Measurements from ENCODE around the gene C1RL. TPM values are rescaled to one million over a fixed set of nuclear protein-coding genes. Genes with fewer than 3 reads are reported as not detected.

Gene C1RL, protein sequence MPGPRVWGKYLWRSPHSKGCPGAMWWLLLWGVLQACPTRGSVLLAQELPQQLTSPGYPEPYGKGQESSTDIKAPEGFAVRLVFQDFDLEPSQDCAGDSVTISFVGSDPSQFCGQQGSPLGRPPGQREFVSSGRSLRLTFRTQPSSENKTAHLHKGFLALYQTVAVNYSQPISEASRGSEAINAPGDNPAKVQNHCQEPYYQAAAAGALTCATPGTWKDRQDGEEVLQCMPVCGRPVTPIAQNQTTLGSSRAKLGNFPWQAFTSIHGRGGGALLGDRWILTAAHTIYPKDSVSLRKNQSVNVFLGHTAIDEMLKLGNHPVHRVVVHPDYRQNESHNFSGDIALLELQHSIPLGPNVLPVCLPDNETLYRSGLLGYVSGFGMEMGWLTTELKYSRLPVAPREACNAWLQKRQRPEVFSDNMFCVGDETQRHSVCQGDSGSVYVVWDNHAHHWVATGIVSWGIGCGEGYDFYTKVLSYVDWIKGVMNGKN
- total RNA-seq (2022) (49.8 and 55.7 TPM in 2 replicates), Bru-seq, nascent RNA (percentile 89 among the genes with signal in this experiment), BruChase-seq, experiment 1, labeled RNA remaining after a 6-hour chase (percentile 93 among the genes with signal in this experiment), BruChase-seq, experiment 2, labeled RNA remaining after a 2-hour chase (percentile 93 among the genes with signal in this experiment)
- long read RNA-seq, partial matches to known transcripts, result 1 of 17 reads
- long read RNA-seq, other reads (novel, unspliced or antisense), result 9 of 17 reads

DNA sequence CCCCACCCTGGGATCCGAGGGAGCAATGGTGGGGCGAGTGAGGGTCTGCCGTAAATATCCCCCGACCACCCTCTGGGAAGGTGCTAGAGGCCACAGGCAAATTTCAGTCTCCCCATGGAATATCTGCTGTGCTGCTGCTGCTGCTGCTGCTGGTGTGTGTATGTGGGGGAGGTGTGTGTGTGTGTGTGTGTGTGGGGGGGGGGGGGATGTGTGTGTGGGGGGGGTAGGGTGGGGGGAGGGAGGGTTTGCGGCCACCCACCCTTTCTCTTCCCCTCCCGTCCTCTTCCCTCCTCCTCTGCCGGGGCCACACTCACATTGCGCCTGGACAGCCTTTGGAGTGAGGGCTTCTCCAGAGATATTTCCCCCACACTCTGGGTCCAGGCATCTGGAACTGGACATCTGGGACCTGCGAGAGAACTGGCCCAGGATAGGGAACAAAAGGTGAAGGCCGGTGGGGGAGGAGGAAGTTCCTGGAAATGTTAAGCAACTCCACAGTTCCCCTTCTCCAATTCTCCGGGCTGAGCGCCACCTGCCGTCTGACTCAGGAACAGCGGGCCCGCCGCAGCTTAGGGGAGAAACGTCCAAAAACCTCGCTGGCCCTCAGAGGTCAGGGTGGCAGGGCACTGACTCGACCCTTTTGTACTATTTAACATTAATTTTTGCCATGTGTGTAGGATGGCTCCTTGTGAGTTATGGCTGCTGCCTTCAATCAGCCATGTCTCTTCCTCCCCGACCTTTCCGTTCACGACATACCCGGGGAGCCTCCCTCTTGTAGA, at the start of gene C1RL:
TSS of gene C1RL (minus strand) at position 419 of the 776 bp plus-strand sequence. CDS start at position 385, 34 bp downstream.
- ChIA-PET POLR2A (interaction anchor here (0.6 to 3.6 kb wide), 29 partner anchors 10 to 240 kb away, joined by 3 to 71 read pairs (median 7); partner anchors contain the start of genes C12orf57, C1R, C1S and LPCAT3), CTCF (interaction anchor here (0.5 to 8.3 kb wide), 45 partner anchors 8 to 753 kb away, joined by 3 to 123 read pairs (median 5); partner anchors contain the start of genes C12orf57, C1R, C1S and LPCAT3)
- H3K4me3 Mint-ChIP-seq (ENCODE audit: unreplicated experiment), result peak within 1 kb of the TSS; percentile 95
- intact Hi-C loops (cut with micrococcal nuclease), result loop anchor here (1.0 to 5.0 kb wide), 5 partner anchors 17 to 184 kb away; partner anchors contain the start of genes C12orf57, C1R and C1S
- TSS peak; percentile 53 for BruUV-seq (replicated peaks)
- peaks cover 24% of the 10 kb centered on the region for H3K4me1 Mint-ChIP-seq (ENCODE audit: insufficient read depth, unreplicated experiment)
- H3K9me3 Mint-ChIP-seq (ENCODE audit: unreplicated experiment), result no peaks in the 10 kb centered on the region
- TF ChIP-seq CTCF (IDR thresholded peaks at IDR 0.05; ENCODE audit: unreplicated experiment), result peak; percentile 92
- DNase-seq (ENCODE audit: unreplicated experiment), result peak; percentile 95
- peaks cover 34% of the 10 kb centered on the region for H3K36me3 Mint-ChIP-seq (ENCODE audit: insufficient read depth, unreplicated experiment)
- peak within 1 kb of the TSS; percentile 90 for H3K27ac Mint-ChIP-seq (ENCODE audit: low read depth, unreplicated experiment)
- no peaks in the 10 kb centered on the region for H3K27me3 Mint-ChIP-seq (ENCODE audit: insufficient read depth, unreplicated experiment)

DNA sequence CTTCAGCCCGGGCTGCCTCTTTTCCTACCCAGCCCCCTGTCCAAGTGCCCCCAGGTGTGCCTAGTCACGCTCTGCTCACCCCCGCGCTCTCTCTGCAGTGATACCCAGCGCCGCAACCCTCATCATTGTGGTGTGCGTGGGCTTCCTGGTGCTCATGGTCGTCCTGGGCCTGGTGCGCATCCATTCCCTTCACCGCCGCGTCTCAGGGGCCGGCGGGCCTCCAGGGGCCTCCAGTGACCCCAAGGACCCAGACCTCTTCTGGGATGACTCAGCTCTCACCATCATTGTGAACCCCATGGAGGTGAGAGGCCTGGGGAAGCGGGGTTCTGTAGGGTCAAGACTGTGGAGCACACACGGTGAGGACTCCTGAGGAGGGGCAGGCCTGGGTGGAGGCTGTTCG, 48.4 kb upstream of the C1RL start:
- H3K36me3 Mint-ChIP-seq (ENCODE audit: insufficient read depth, unreplicated experiment), result peaks cover 20% of the 10 kb centered on the region
- DNase-seq (ENCODE audit: unreplicated experiment), result no peak
- H3K27ac Mint-ChIP-seq (ENCODE audit: low read depth, unreplicated experiment), result no peak overlapping the region
- ChIA-PET POLR2A (no interaction called here), CTCF (interaction anchor here (3.9 to 9.9 kb wide), 2 partner anchors 15 to 31 kb away, joined by 20 to 106 read pairs; partner anchors contain the start of gene PEX5)
- BruUV-seq (replicated peaks), result no TSS peak
- no peak for TF ChIP-seq CTCF (IDR thresholded peaks at IDR 0.05; ENCODE audit: unreplicated experiment)
- peaks cover 21% of the 10 kb centered on the region for H3K4me1 Mint-ChIP-seq (ENCODE audit: insufficient read depth, unreplicated experiment)
- intact Hi-C loops (cut with micrococcal nuclease), result no loop called here
- H3K9me3 Mint-ChIP-seq (ENCODE audit: unreplicated experiment), result no peaks in the 10 kb centered on the region
- H3K27me3 Mint-ChIP-seq (ENCODE audit: insufficient read depth, unreplicated experiment), result no peaks in the 10 kb centered on the region
- no peak overlapping the region for H3K4me3 Mint-ChIP-seq (ENCODE audit: unreplicated experiment)

GRCh38 chr12:7156259-7157197, 47.5 kb upstream of the C1RL start:
- Mint-ChIP-seq H3K36me3 (ENCODE audit: insufficient read depth, unreplicated experiment) (peaks cover 29% of the 10 kb centered on the region), H3K9me3 (ENCODE audit: unreplicated experiment) (no peaks in the 10 kb centered on the region), H3K27ac (ENCODE audit: low read depth, unreplicated experiment) (no peak overlapping the region), H3K4me1 (ENCODE audit: insufficient read depth, unreplicated experiment) (peaks cover 13% of the 10 kb centered on the region), H3K4me3 (ENCODE audit: unreplicated experiment) (no peak overlapping the region), H3K27me3 (ENCODE audit: insufficient read depth, unreplicated experiment) (no peaks in the 10 kb centered on the region)
- ChIA-PET CTCF (interaction anchor here (0.6 to 9.9 kb wide), 7 partner anchors 14 to 504 kb away, joined by 3 to 106 read pairs (median 3); partner anchors contain the start of genes C1S and PEX5), POLR2A (no interaction called here)
- BruUV-seq (replicated peaks), result no TSS peak
- intact Hi-C loops (cut with micrococcal nuclease), result no loop called here
- DNase-seq (ENCODE audit: unreplicated experiment), result no peak
- TF ChIP-seq CTCF (IDR thresholded peaks at IDR 0.05; ENCODE audit: unreplicated experiment), result no peak

All from MCF 10A (cell line).